HG03354 (cell line): ENCODE results near the gene B4GALT5.
"Not testable (repeated sequence)": the region's sequence is repeated elsewhere in the genome, so short reads cannot be mapped to it uniquely, and the experiment has no call there.

ENCODE experiments used
- ATAC-seq: cut with Tn5 transposase; IDR thresholded peaks from one replicate; pipeline ENCODE4 v1.9.1; 2021; ENCODE audit warnings: mild to moderate bottlenecking; ENCODE audit not compliant: unreplicated experiment, poor library complexity, severe bottlenecking

Gene B4GALT5, protein sequence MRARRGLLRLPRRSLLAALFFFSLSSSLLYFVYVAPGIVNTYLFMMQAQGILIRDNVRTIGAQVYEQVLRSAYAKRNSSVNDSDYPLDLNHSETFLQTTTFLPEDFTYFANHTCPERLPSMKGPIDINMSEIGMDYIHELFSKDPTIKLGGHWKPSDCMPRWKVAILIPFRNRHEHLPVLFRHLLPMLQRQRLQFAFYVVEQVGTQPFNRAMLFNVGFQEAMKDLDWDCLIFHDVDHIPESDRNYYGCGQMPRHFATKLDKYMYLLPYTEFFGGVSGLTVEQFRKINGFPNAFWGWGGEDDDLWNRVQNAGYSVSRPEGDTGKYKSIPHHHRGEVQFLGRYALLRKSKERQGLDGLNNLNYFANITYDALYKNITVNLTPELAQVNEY

DNA sequence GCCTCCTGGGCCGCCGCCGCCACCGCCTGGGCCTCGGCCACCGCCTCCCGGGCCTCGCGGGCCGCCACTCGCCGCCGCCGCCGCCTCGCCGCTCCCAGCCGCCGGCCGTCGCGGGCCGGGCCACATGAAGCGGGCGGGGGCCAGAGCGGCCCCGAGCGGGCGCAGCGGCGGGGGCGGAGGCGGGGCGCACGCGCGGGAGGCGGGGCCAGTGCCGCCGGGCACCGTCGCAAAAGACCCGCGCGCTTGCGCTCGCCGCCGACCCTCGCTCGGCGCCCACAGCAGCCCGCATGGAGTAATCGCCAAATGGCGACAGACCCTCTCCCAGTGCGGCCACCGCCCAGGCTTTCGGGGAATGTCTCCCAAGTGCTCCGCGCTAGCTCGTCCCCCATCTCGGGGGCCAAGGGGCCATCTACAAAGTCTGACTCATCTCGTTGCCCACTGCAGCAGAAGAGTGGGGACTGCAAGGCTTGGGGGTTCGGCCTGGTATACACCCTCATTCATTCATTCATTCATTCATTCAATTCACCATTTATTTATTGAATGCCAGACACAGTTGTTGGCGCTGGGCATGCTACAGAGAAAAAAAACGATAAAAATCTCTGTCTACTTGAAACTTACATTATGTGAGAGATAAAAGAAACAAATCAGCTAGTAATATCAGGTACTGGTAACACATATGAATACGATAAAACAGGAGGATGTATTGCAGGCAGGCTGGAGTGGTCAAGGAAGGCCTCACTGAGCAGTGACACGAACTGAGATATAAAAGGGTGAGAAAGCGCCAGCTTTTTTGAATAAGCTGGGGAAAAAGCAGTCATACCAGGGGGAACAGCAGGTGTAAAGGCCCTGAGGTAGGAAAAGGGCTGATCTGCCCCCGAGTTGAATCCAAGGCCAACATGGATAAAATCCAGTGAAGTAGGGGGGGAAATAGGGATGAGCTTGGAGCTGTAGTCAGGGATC is at the start of gene B4GALT5:
Gene B4GALT5 (minus strand): TSS at position 126 of the 960 bp plus-strand sequence. CDS start 188 bp downstream, outside the sequence.
- ATAC-seq: peak; percentile 76

DNA sequence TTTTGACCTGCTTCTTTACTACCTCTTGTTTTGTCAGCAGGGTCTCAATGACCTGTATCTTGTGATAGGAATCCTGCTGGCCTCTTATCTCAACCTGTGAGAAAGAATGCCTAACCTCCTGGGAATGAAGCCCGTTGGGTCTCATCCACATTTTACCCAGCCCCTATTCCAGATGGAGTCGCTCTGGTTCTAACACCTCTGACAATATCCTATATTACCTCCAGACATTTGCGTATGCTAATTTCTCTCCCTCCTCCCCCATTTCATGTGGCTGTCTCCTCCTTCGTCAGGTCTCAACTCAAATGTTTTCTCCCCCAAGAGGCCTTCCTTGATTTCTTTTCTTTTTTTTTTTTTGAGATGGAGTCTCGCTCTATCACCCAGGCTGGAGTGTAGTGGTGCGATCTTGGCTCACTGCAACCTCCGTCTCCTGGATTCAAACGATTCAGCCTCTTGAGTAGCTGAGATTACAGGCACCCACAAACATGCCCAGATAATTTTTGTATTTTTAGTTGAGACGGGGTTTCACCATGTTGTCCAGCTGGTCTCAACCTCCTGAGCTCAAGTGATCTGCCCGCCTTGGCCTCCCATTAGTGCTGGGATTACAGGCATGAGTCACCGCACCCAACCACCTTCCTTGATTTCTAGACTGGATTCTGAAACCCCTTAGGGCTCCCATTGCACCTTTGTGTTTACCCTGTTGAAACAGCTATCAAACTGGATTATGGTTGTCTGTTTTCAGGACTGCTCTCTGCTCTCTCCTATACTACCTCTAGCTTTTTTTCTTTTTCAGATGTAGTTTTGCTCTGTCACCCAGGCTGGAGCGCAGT is 49.5 kb upstream of the B4GALT5 start:
- no peak for ATAC-seq

DNA sequence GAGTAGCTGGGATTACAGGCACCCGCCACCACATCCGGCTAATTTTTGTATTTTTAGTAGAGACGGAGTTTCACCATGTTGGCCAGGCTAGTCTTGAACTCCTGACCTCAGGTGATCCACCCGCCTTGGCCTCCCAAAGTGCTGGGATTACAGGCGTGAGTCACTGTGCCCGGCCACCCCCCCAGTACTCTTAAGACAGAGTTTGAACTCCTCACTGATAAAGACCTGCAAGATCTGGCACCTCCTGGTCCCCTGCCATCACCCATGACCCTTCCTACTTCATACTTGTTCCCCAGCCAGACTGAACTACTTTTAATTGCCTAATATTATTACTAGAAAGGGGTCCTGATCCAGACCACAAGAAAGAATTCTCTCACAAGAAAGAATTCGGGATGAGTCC is 48.2 kb upstream of the B4GALT5 start:
- not testable (repeated sequence) for ATAC-seq

DNA sequence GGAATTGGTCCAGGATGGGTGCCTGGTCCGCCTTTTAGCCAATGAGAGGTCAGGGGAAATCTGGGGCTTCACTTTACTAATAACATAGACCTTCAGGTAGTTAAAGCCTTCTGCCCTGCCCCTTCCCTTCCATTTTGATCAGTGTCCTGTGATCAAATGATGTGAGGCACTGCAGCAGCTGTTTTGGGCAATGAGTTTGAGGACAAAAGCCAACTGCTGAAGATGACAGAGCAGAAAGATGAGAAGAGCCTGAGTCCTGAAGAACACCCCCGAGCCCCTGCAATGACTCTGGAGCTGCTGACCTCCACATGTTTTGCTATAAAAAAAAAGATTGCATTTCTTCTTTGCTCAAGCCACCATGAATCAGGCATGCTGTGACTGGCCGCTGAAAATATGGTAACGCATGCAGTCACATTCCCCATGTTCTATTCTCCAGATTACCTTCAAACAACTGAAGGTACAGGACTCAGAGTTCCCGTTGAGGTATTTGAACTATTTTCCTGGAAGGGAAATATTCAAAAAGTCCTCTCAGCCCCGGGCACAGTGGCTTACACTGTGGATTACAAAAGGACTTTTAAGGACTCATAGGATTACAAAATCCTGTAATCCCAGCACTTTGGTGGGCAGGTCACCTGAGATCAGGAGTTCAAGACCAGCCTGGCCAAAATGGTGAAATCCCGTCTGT is 45.7 kb upstream of the B4GALT5 start:
- ATAC-seq: no peak

DNA sequence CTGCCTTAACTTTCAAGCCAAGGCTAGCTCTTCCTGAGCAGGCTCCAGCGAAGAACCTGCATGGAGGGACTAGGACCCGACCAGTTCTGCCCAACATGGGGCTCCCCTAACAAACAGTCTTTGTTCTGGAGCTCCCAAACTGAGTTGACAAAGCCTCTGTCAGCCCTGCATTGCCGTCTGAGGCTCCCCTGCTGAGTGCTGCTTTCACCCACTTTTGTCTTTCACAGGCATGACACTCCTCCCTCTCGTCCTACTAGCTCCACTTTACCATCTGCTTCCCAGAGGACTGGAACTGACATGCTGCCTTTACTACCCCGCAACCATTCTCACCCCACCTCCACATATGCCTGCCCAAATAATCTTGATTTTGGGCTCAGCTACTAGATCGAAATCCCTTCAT is 45.1 kb upstream of the B4GALT5 start:
- ATAC-seq: no peak

DNA sequence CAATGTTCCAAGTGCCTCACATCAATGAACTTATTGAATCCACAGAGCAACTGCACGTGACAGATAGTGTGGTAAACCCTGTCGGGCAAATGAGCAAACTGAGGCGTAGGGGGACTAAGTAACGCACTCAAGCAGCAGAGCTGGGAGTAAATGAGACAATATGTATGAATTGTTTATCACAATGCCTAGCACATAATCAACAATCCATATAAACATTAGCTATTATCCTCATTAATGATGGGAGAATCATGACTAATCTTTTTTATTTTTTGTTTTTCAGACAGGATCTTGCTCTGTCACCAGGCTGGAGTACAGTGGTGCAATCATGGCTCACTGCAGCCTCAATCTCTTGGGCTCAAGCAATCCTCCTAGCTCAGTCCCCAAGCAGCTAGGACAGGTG is 43.9 kb upstream of the B4GALT5 start:
- ATAC-seq: no peak

DNA sequence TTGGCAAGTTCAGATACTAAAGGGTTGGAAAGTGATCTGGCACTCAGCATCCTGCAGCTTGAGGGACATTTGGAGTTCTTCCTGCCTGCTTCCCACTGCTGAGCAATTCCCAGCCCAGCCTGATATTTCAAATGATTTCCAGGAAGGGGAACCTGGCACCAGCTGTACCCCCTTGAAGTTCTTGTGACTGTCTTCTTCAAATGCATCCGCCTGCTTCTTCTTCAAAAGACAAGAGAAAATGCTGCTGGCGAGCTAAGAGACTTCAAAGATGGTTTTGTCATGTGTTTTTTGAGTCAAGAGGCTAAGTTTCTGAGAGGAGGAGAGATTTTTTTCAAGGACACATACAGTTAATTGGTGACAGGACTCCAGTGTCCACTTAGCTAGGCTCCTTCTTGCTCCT is 42.6 kb upstream of the B4GALT5 start:
- no peak for ATAC-seq

DNA sequence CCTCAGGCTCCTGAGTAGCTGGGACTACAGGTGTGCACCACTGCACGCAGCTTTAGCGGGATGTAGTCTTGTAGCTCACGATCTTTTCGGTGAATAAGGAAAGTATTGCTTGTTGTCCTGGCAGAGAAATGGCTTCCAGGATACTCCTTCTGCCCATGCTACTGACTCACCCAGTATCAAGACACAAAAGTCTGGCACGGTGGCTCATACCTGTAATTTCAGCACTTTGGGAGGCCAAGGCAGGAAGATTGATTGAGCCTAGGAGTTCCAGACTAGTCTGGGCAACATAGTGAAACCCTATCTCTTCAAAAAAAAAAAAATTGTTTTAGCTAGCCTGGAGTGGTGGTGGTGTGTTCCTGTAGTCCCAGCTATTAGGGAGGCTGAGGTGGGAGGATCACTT is 40.9 kb upstream of the B4GALT5 start:
- ATAC-seq: no peak

DNA sequence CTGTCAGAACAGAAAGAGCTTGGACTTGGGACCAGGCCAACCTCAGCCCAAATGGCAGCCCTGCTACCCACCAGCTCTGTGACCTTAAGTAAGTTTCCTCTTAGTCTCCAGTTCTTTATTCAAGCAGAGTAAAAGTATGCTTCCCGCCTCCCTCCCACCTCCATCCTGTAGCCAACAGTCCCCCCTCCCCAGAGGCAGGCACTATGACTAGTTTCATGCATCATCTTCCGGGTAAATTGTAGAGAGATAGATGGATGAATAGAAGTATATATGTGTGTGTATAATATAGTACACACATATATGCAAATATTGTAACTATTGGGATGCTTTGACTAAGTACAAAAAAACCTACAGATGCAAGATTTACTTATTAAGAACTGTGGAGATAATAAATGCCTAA is 39.5 kb upstream of the B4GALT5 start:
- ATAC-seq: no peak

DNA sequence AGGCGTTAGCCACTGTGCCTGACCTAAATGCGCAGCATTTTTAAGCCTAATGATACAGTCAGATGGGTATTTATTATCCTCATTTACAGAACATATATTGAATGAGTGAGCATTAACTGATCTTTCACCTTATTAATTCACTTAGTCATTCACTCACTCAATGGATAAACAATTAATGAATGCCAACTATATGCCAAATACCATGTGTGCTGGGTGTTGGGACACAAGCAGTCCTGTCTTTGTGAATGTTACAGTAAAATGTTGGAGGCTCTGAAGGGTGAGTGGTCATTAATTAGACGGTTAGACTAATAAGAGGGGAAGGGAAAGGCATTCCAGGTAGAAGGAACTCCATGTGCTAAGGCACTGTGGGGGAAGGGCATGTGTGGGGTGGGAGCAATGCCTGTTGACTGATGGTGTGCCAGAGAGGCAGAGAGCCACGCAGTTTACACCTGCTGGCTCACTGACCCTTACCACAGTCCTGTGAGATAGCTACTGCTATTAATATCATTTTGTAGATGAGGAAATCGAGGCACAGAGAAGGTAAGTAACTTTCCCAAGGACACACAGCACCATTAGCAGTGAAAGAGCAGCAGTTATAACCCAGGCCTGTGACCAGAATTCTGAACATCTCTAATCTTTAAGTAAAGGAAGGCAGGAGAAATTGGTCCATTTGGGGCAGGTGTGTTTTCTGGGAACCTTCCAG is 38.7 kb upstream of the B4GALT5 start:
- no peak for ATAC-seq

DNA sequence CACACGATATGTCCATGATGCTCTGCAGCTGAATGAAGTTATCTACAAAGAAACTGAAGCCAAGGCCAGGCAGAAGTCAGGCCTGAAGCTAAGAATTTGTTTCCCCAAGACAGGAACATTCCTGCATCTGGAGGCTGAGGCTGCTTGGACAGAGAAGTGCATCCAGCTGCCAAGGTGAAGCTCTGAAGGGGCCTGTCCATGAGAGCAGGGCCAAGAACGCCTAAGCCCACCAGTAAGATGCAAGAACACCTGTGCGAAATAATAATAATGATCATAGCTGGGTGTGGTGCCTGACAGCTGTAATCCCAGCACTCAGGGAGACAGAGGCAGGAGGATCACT is 37.7 kb upstream of the B4GALT5 start:
- no peak for ATAC-seq

DNA sequence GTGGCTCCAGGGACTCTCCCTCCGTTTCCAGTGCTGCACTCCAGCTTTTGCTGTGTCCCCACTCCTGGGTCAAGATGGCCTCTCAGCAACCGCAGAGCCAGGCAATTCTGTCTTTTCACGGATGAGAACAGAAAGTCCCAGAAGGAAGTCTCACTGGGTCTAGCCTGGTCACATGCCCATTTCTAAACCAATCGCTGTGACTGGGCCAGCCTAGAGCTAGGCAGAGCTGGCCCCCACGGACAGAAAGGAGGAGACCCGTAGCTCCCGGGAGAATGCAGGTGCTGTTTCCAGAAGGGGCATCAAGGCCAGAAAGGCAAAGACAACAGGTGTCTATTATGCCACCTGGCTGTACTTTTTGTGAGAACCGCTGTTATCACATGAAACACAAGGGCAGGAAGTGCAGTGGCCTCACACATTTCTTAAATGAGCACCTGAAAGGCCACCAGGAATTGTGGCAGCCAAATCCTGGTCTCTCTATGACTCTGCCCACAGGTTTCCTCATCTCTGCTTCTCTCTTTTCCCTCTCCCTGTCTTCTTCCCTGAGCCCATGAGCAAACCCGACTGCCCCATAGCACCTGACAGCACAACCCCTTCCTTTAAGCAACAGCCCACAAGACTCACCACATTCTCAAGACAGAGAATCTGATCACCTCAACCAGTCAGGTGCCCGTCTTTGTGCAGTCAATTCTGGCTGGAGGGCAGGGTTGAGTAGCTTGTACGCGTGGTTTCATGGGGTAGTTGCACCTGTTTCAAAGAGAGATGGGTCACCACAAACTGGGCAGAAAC is 37.1 kb upstream of the B4GALT5 start:
- peak; percentile 84 for ATAC-seq

DNA sequence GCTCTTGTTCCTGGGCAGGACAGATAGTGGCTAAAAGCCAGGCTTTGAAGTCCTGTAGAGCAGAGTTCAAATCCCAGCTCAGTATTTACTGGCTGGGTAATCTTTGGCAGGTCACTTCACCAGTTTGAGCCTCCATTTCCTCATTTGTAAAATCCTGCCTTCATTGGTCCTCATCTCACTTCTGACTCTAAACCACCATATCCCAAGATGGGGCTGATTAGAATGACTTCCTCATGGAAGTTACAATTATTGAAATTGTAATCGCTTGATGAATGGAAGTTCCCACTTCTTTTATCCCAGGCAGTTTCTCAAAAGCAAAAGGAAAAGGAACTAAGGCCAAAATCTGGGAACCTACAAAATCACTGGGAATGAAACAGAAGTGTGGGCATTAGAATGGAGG is 35.9 kb upstream of the B4GALT5 start:
- no peak for ATAC-seq

DNA sequence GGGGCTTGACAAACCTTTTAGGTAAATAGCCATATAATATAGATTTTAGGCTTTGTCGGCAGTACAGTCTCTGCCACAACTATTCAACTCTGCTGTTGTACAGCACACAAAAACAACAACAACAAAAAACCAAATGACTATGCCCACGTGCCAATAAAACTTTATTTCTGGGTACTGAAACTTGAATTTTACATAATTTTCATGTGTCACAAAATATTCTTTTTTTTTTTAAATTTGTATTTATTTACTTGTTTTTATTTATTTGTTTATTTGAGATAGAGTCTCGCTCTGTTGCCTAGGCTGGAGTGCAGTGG is 34.8 kb upstream of the B4GALT5 start:
- ATAC-seq: no peak

DNA sequence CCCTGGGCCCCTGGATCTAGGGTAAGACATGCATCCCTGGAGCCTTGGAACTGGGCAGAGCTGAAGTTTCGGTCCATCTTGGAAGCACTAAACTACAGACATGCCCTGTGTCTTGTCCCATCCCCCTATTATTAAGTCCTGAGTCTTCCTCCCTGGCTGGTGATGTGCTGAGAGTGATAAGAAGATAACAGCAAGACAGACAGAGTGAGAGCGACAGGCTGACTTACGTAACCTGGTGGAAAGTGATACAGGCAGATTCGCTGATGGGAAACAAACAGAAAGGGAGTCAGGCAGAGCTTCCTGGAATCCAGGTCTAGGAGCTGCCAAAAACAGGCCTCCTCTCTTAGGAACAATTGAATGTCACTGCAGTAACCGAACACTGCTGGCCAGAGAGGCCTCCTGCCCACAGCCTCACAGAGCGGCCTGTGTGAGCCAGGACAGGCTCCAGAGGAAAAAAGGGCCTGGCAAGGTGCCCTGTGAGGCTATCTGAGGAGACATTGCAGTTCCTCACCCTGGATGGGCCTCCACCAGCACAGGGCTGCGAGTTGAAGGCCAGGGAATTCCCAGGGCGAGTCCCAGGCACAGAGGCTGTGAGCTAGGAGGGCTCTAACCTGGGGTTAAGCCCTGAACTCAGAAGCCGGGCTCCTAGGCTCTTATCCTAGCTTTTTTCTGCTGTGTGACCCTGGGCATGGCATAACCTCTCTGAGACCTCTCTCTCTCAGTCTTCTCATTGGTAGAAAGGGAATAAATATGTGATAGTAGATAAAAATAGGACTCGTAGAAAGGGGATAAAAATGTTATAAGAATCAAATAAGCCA is 34.2 kb upstream of the B4GALT5 start:
- no peak for ATAC-seq

DNA sequence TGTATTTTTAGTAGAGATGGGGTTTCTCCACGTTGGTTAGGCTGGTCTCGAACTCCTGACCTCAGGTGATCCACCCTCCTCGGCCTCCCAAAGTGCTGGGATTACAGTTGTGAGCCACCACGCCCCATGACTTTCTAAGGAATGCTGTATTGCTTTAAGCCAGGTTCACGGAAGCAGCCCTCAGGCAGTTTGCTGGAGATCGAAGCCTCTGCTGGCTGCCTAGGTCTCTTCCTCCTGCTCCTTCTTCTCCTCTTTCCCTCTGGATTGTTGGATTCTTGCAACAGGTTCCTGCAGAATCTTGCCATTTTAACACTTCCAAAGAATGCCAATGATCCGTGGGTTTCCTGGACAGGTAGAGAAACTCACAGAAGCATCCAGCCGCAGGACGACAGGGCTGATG is 29.3 kb upstream of the B4GALT5 start:
- no peak for ATAC-seq

DNA sequence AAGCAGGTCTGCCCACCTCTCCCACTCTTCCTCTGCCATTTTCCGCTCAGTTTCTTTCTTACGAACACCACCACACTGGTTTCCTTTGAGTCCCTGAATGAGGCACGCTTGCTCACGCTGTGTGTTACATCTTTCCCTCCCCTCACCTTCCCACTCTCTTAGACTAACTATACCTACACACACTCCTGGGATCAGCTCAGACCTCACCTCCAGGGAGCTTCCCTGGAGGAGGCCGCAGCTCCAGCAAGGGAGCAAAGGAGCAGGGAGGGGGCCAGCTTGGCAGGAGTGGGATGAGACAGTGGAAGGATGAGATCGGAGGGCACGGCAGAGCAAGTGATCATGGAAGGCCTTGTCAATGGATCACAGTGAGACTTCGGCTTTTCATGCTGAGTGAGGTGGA is 28.3 kb upstream of the B4GALT5 start:
- no peak for ATAC-seq

DNA sequence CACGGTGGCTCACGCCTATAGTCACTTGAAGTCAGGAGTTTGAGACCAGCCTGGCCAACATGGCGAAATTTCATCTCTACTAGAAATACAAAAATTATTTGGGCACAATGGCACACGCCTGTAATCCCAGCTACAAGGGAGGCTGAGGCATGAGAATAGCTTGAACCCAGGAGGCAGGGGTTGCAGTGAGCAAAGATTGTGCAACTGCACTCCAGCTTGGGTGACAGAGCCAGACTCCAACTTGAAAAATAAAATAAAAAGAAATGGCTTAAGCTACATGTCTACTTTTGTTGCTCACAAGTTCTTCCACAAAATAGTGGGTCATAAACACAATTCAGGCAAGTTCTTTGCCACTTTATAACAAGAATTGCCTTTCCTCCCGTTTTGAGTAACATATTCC is 27.1 kb upstream of the B4GALT5 start:
- ATAC-seq: no peak
